ENCODE measurements around the gene MICAL3. TPM values are rescaled to one million over a fixed set of nuclear protein-coding genes. Genes with fewer than 3 reads are reported as not detected.

The MICAL3 gene
- total and polyA plus RNA-seq, 2 experiments from 2014 or later = 27.3 to 76.9 TPM

GRCh38 chr22:17774206-17774925 is 250.0 kb downstream of the MICAL3 start, which contains the start of gene BID:
Gene BID, minus strand, starts transcription at chr22:17774469. Its CDS starts 24,353 bp downstream, at chr22:17750116.
- peak within 1 kb of the TSS; percentile 74 for H3K4me3 ChIP-seq
- H3K27ac ChIP-seq = no peak within 1 kb of the TSS
- H3K9me3 ChIP-seq (ENCODE audit: low read depth) = no peaks in the 10 kb centered on the region
- no peak for TF ChIP-seq CTCF (IDR thresholded peaks at IDR 0.05; ENCODE audit: low read depth, low read length)
- no peaks in the 10 kb centered on the region for H3K36me3 ChIP-seq
- peak; percentile 25 to 53 for DNase-seq (ENCODE audit: low read depth in 1 of 2, low spot score in 1 of 2)
- no peaks in the 10 kb centered on the region for H3K27me3 ChIP-seq
- H3K4me1 ChIP-seq (ENCODE audit: low read depth) = peaks cover 5% of the 10 kb centered on the region

DNA sequence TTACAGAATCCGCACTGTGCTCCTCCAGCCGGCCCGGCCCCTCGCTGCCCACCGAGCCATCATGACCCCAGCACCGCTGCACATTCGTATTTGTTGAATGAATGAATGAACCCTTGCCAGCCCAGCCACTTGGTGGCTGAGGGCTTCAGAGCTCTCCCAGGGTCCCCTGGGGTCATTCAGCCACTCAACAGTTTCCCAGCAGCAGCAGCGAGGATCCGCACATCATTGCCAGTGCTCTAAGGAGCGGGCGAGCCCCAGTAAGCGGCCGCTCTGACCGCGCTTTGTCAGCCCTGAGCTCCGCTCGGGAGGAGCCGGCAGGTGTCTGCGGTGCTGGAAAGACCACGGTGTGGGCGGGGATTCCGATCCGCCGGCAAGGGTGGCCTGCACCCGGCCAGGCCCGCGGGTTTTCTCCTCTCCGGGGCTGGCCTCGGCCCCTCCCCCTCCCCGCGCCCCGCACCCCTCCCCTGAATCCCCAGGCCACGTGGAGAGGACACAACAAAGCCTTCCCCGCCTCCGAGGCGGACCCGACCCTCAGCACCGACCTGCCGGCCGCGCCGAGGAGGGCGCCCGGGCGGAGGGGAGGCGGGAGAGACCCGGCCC is 250.7 kb downstream of the MICAL3 start:
- peaks cover 5% of the 10 kb centered on the region for H3K4me1 ChIP-seq (ENCODE audit: low read depth)
- peak; percentile 29 to 72 for DNase-seq (ENCODE audit: low read depth in 1 of 2, low spot score in 1 of 2)
- no peaks in the 10 kb centered on the region for H3K9me3 ChIP-seq (ENCODE audit: low read depth)
- no peak for TF ChIP-seq CTCF (IDR thresholded peaks at IDR 0.05; ENCODE audit: low read depth, low read length)
- no peaks in the 10 kb centered on the region for H3K27me3 ChIP-seq
- no peak overlapping the region for H3K27ac ChIP-seq
- no peaks in the 10 kb centered on the region for H3K36me3 ChIP-seq
- peak overlapping the region; percentile 74 for H3K4me3 ChIP-seq

DNA sequence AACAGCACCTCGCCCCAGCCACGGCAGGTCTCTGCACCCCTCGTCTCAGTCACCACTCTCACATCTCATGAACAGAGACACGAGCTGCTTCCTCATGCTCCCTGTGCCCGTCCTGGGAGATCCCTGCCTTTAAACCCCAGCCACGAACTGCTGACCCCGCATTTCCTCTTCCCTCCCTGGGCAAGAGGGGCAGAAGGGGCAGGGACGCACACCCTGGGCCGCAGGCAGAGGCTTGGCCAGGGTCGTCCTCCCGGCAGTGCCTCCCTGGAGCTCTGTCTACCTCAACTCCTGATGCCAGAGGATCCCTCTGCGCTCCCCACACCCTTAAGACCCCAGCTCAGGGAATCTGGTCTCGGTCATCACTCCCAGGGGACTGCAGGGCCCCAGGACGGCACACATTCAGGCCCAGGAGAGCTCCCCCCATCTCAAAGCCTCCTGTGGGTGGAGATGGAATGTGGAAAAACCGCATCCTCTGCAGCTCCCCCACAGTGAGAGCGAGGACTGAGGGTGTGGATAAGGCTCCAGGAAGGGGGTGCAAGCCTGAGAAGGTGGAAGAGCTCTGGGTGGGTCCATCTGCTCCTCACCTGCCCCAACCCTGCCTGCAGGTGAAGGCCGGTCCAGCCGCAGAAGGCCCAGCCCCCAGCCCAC is 251.3 kb downstream of the MICAL3 start:
- no peak for TF ChIP-seq CTCF (IDR thresholded peaks at IDR 0.05; ENCODE audit: low read depth, low read length)
- peak in 1 of 2 donors; percentile 37 for DNase-seq (ENCODE audit: low read depth in 1 of 2, low spot score in 1 of 2)

GRCh38 chr22:17772249-17772957 is 252.0 kb downstream of the MICAL3 start:
- no peaks in the 10 kb centered on the region for H3K9me3 ChIP-seq (ENCODE audit: low read depth)
- no peak for DNase-seq (ENCODE audit: low read depth in 1 of 2, low spot score in 1 of 2)
- no peak overlapping the region for H3K27ac ChIP-seq
- no peaks in the 10 kb centered on the region for H3K36me3 ChIP-seq
- peaks cover 5% of the 10 kb centered on the region for H3K4me1 ChIP-seq (ENCODE audit: low read depth)
- H3K27me3 ChIP-seq = no peaks in the 10 kb centered on the region
- H3K4me3 ChIP-seq = no peak overlapping the region
- no peak for TF ChIP-seq CTCF (IDR thresholded peaks at IDR 0.05; ENCODE audit: low read depth, low read length)

More for the DNA sequence above, 251.3 kb downstream of the MICAL3 start:
- Histone ChIP-seq H3K36me3 (no peaks in the 10 kb centered on the region), H3K4me3 (peak overlapping the region; percentile 74), H3K27ac (no peak overlapping the region), H3K9me3 (ENCODE audit: low read depth) (no peaks in the 10 kb centered on the region), H3K4me1 (ENCODE audit: low read depth) (peaks cover 5% of the 10 kb centered on the region), H3K27me3 (no peaks in the 10 kb centered on the region)
